C4-2B (cell line): ENCODE measurements around the gene CDK3.

ENCODE experiments used
- H3K27ac ChIP-seq: fragments of 450-650 bp; 2 replicates; pipeline ENCODE4 v1.5.1; 2017
- CTCF ChIP-seq: fragments of 450-650 bp; conservative IDR thresholded peaks from 2 replicates; pipeline ENCODE4 v1.5.1; 2017; ENCODE audit warnings: mild to moderate bottlenecking
- ZFX ChIP-seq: fragments of 450-650 bp; IDR thresholded peaks from 2 replicates; pipeline ENCODE4 v1.6.1; 2017

Gene CDK3

GRCh38 chr17:76048711-76049110, 48.1 kb downstream of the CDK3 start:
- no peak overlapping the region for H3K27ac ChIP-seq
- TF ChIP-seq CTCF, result no peak
- TF ChIP-seq ZFX, result no peak

GRCh38 chr17:76049239-76049638, 48.6 kb downstream of the CDK3 start:
- no peak for TF ChIP-seq CTCF
- TF ChIP-seq ZFX, result no peak
- no peak overlapping the region for H3K27ac ChIP-seq

GRCh38 chr17:76049836-76050537, 49.3 kb downstream of the CDK3 start:
- TF ChIP-seq CTCF (no peak), ZFX (no peak)
- peak overlapping the region; percentile 39 for H3K27ac ChIP-seq

DNA sequence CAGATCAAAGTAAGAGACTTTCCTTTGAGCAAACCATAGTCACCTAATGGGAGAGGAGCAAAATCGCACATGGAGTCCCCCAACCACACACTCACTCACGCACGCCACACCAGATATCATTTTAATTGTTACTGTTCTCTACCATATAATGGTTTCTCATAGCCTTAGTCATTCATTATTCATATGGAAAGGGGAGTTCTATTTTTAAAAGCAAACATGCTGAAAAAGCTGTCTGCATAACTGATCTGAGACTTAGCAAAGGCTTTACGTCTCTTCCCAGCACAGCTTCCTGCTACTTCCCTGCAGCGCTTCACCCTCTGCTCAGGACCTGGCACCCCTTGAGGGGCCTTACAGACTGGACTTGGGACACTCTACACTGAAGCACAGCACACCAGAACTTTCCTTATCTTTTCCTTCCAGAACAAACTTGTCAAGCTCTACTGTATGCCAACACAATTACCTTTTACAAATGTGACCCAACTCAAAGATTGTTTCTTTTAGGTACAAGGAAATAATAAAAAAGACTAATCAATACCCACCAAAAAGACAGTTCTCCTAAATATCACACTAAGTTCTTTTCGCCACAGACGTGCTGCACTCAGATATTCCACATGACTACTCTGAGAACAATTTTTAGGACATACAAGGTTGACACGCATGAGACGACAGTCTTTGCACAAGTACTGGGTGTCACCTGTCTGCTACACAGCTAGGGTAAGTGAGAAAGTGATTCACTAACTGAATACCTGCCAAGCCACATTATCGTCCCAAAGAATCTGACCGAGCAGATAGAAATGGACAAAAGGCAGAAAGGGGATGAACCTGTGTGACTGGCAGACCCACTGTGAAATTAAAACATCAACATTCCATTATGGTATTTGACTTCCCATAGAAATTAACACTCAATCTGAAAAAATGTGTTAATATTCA, 50.1 kb downstream of the CDK3 start:
- TF ChIP-seq CTCF (no peak), ZFX (no peak)
- H3K27ac ChIP-seq, result peak overlapping the region; percentile 39

- TF ChIP-seq CTCF (no peak), ZFX (no peak)
- H3K27ac ChIP-seq, result peak overlapping the region; percentile 47
Observed at GRCh38 chr17:76051561-76051960, 50.9 kb downstream of the CDK3 start.

DNA sequence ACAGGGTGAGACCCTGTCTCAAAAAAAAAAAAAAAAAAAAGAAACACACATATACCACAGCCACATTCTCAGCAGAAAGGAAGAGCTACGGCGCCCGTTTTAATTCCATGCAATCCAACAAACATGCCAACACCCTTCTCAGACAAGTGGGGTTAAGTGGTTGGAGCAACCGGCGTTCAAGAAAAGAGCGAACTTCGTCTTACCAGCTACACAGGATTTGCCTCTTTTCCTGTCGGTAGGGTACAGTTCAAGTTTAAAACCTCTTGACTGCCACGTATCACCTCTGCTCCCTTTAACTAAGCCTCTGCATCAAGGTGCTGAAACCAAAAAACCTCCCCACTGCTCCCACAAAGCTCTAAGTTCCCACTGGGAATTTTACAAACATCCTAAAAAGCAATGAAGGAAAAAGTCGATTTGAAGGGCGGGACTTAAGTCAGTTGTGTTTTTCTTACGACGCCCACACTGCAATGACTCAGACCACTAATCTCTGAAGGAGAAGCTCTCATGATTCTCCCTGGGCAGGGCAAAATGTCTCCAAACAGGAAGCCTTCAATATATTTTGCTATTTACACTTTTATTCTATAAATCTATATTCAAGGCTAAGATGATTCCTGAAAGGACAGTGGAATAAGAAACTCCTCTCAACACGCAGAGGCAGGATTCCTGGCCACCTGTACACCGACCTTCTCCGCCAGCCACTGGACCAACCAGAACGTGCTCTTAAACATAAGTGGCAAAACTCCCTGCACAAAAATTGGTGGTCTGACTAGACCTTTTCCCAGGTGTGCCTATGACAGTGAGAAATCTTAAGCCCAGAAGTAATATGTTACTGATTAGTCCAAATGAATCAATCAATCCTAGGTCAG, 52.8 kb downstream of the CDK3 start:
- no peak overlapping the region for H3K27ac ChIP-seq
- TF ChIP-seq ZFX (no peak), CTCF (no peak)
